Measurements from ENCODE around the gene CA6.
"Not testable (repeated sequence)": the region's sequence is repeated elsewhere in the genome, so short reads cannot be mapped to it uniquely, and the experiment has no call there.

The CA6 gene

GRCh38 chr1:8925960-8926359 is 19.7 kb upstream of the CA6 start:
- no peak overlapping the region for H3K27ac ChIP-seq (ENCODE audit: low read length)

GRCh38 chr1:8926707-8927694 is 18.7 kb upstream of the CA6 start:
- no peaks in the 10 kb centered on the region for H3K9me2 ChIP-seq (replicated peaks; ENCODE audit: insufficient read depth, low read length)
- H3K36me3 ChIP-seq (replicated peaks; ENCODE audit: insufficient read depth, low read length) = no peaks in the 10 kb centered on the region
- TF ChIP-seq EZH2 (optimal IDR thresholded peaks at IDR 0.05; ENCODE audit: low read depth, low read length) = no peak
- TF ChIP-seq EZH2phosphoT487 (IDR thresholded peaks at IDR 0.05; ENCODE audit: low read length) = no peak
- no peaks in the 10 kb centered on the region for H4K20me1 ChIP-seq (ENCODE audit: insufficient read depth, low read length)
- H3K79me2 ChIP-seq (ENCODE audit: low read length) = no peaks in the 10 kb centered on the region
- H3K9ac ChIP-seq (ENCODE audit: low read length) = no peak overlapping the region
- no peaks in the 10 kb centered on the region for H3F3A ChIP-seq (ENCODE audit: insufficient read depth, low read length)
- DNase-seq = no peak
- no peak overlapping the region for H2AFZ ChIP-seq (ENCODE audit: low read length)
- peaks cover 15% of the 10 kb centered on the region for H3K27me3 ChIP-seq (replicated peaks; ENCODE audit: insufficient read depth, low read length)
- no peaks in the 10 kb centered on the region for H3K9me3 ChIP-seq (replicated peaks; ENCODE audit: insufficient read depth, low read length)
- no peak overlapping the region for H3K4me2 ChIP-seq (ENCODE audit: low read depth, low read length)
- no peaks in the 10 kb centered on the region for H3K4me1 ChIP-seq (ENCODE audit: low read length)
- no peak overlapping the region for H3K27ac ChIP-seq (ENCODE audit: low read length)
- H3K4me3 ChIP-seq (ENCODE audit: low read length) = no peak overlapping the region

More at GRCh38 chr1:8925960-8926359, 19.7 kb upstream of the CA6 start:
- H3K36me3 ChIP-seq (replicated peaks; ENCODE audit: insufficient read depth, low read length) = no peaks in the 10 kb centered on the region
- no peaks in the 10 kb centered on the region for H3K9me3 ChIP-seq (replicated peaks; ENCODE audit: insufficient read depth, low read length)
- H4K20me1 ChIP-seq (ENCODE audit: insufficient read depth, low read length) = no peaks in the 10 kb centered on the region
- H3K9ac ChIP-seq (ENCODE audit: low read length) = no peak overlapping the region
- no peak overlapping the region for H3K4me3 ChIP-seq (ENCODE audit: low read length)
- DNase-seq = no peak
- H3K27me3 ChIP-seq (replicated peaks; ENCODE audit: insufficient read depth, low read length) = peaks cover 23% of the 10 kb centered on the region
- no peaks in the 10 kb centered on the region for H3K79me2 ChIP-seq (ENCODE audit: low read length)
- H2AFZ ChIP-seq (ENCODE audit: low read length) = no peak overlapping the region
- 0 out of 2 replicates have a peak, but pooled peaks cover 5% of the 10 kb centered on the region for H3K4me1 ChIP-seq (ENCODE audit: low read length)
- no peak overlapping the region for H3K4me2 ChIP-seq (ENCODE audit: low read depth, low read length)
- H3K9me2 ChIP-seq (replicated peaks; ENCODE audit: insufficient read depth, low read length) = no peaks in the 10 kb centered on the region
- no peak for TF ChIP-seq CTCF (IDR thresholded peaks at IDR 0.05; ENCODE audit: low read length)
- TF ChIP-seq EZH2 (optimal IDR thresholded peaks at IDR 0.05; ENCODE audit: low read depth, low read length) = no peak
- no peak for TF ChIP-seq EZH2phosphoT487 (IDR thresholded peaks at IDR 0.05; ENCODE audit: low read length)
- H3F3A ChIP-seq (ENCODE audit: insufficient read depth, low read length) = no peaks in the 10 kb centered on the region

- Histone ChIP-seq H3K27ac (ENCODE audit: low read length) (no peak overlapping the region), H3K4me3 (ENCODE audit: low read length) (no peak overlapping the region), H3K36me3 (replicated peaks; ENCODE audit: insufficient read depth, low read length) (no peaks in the 10 kb centered on the region), H3K79me2 (ENCODE audit: low read length) (no peaks in the 10 kb centered on the region), H4K20me1 (ENCODE audit: insufficient read depth, low read length) (no peaks in the 10 kb centered on the region), H3K27me3 (replicated peaks; ENCODE audit: insufficient read depth, low read length) (no peaks in the 10 kb centered on the region), H3F3A (ENCODE audit: insufficient read depth, low read length) (no peaks in the 10 kb centered on the region), H3K9me3 (replicated peaks; ENCODE audit: insufficient read depth, low read length) (no peaks in the 10 kb centered on the region), H3K9me2 (replicated peaks; ENCODE audit: insufficient read depth, low read length) (no peaks in the 10 kb centered on the region), H3K4me2 (ENCODE audit: low read depth, low read length) (no peak overlapping the region), H3K4me1 (ENCODE audit: low read length) (no peaks in the 10 kb centered on the region), H2AFZ (ENCODE audit: low read length) (no peak overlapping the region), H3K9ac (ENCODE audit: low read length) (no peak overlapping the region)
- TF ChIP-seq EZH2 (optimal IDR thresholded peaks at IDR 0.05; ENCODE audit: low read depth, low read length) (no peak), EZH2phosphoT487 (IDR thresholded peaks at IDR 0.05; ENCODE audit: low read length) (no peak), CTCF (IDR thresholded peaks at IDR 0.05; ENCODE audit: low read length) (no peak)
- DNase-seq = no peak
These were observed 15.6 kb upstream of the CA6 start for GRCh38 chr1:8930116-8930515.

GRCh38 chr1:8937051-8937450 is 8.6 kb upstream of the CA6 start:
- not testable (repeated sequence) for H3K27ac ChIP-seq (ENCODE audit: low read length); DNase-seq; H4K20me1 ChIP-seq (ENCODE audit: insufficient read depth, low read length); H3K36me3 ChIP-seq (replicated peaks; ENCODE audit: insufficient read depth, low read length); H3K9ac ChIP-seq (ENCODE audit: low read length); H3K4me3 ChIP-seq (ENCODE audit: low read length); H3F3A ChIP-seq (ENCODE audit: insufficient read depth, low read length); H3K4me1 ChIP-seq (ENCODE audit: low read length); H3K4me2 ChIP-seq (ENCODE audit: low read depth, low read length); H3K27me3 ChIP-seq (replicated peaks; ENCODE audit: insufficient read depth, low read length); H2AFZ ChIP-seq (ENCODE audit: low read length); H3K9me3 ChIP-seq (replicated peaks; ENCODE audit: insufficient read depth, low read length); H3K9me2 ChIP-seq (replicated peaks; ENCODE audit: insufficient read depth, low read length); H3K79me2 ChIP-seq (ENCODE audit: low read length)

All from MM.1S (cell line).